Panc1 (cell line): ENCODE results near the gene P2RY8. TPM values are rescaled to one million over a fixed set of nuclear protein-coding genes. Genes with fewer than 3 reads are reported as not detected.

Source experiments
- ATAC-seq: fragments of 200-7000 bp; cut with Tn5 transposase; 2 replicates; pipeline ENCODE4 v1.9.1; 2020; ENCODE audit warnings: mild to moderate bottlenecking, moderate library complexity
- BruUV-seq: library from RNA; stranded (reverse); fragments of 400-500 nt; replicated peaks from 2 replicates; lab custom pipeline; 2021; lab: Mats Ljungman, UMichigan
- CTCF ChIA-PET: fragments of 300-600 bp; sonication (Branson Sonifier 250); formaldehyde crosslinking; loops from one replicate; lab custom pipeline; 2022; ENCODE audit warnings: antibody characterized with exemption; lab: Charles Lee
- POLR2A ChIA-PET: fragments of 300-600 bp; sonication (Branson Sonifier 250); formaldehyde crosslinking; loops from one replicate; lab custom pipeline; 2022; ENCODE audit warnings: antibody characterized with exemption; lab: Charles Lee
- DNase-seq: peaks from one replicate; pipeline ENCODE4 v3.0.0-alpha.2; 2010; ENCODE audit warnings: low read depth, low spot score
- H3K27ac ChIP-seq: 2 replicates; pipeline ENCODE4 v1.5.1; 2011; ENCODE audit warnings: mild to moderate bottlenecking, low read length, inconsistent platforms
- H3K27me3 ChIP-seq: fragments of 200-500 bp; sonication (Bioruptor generic); 2 replicates; pipeline ENCODE4 v1.6.0; 2014; ENCODE audit warnings: low read length, inconsistent platforms; ENCODE audit not compliant: control insufficient read depth, insufficient read depth
- H3K36me3 ChIP-seq: fragments of 200-500 bp; sonication (Bioruptor generic); 2 replicates; pipeline ENCODE4 v1.5.1; 2014; ENCODE audit warnings: inconsistent platforms, mild to moderate bottlenecking, low read length, moderate library complexity; ENCODE audit not compliant: control insufficient read depth, insufficient read depth
- H3K4me1 ChIP-seq: 2 replicates; pipeline ENCODE4 v1.5.1; 2011; ENCODE audit warnings: inconsistent platforms, mild to moderate bottlenecking, low read length, moderate library complexity; ENCODE audit not compliant: control insufficient read depth, insufficient read depth
- H3K4me3 ChIP-seq, 2 experiments: 2 replicates each; pipeline ENCODE4 v1.5.1; 2011 to 2012; ENCODE audit warnings: low read depth in 2 of 2, low read length in 2 of 2, mild to moderate bottlenecking in 2 of 2, inconsistent platforms in 1 of 2, moderate library complexity in 1 of 2
- H3K9me3 ChIP-seq: fragments of 200-500 bp; sonication (Bioruptor generic); 2 replicates; pipeline ENCODE4 v1.5.1; 2014; ENCODE audit warnings: low read depth, mild to moderate bottlenecking, inconsistent platforms, low read length, moderate library complexity; ENCODE audit not compliant: control insufficient read depth, insufficient read depth
- CTCF ChIP-seq: fragments of 450-650 bp; IDR thresholded peaks from 2 replicates; pipeline ENCODE4 v1.5.1; 2017; ENCODE audit warnings: mild to moderate bottlenecking
- POLR2AphosphoS5 ChIP-seq: IDR thresholded peaks from 2 replicates; pipeline ENCODE4 v1.6.1; 2012; ENCODE audit warnings: mild to moderate bottlenecking, low read depth, low read length, moderate library complexity
- REST ChIP-seq, 2 experiments: IDR thresholded peaks; 2 replicates each; pipeline ENCODE4 v1.6.1; 2011 to 2012; ENCODE audit warnings: low read depth in 2 of 2, control low read depth in 1 of 2, low read length in 1 of 2, mild to moderate bottlenecking in 1 of 2, moderate library complexity in 1 of 2; ENCODE audit not compliant: insufficient read depth in 1 of 2
- SIN3A ChIP-seq: IDR thresholded peaks from 2 replicates; pipeline ENCODE4 v1.6.1; 2012; ENCODE audit warnings: low read depth, mild to moderate bottlenecking, low read length, moderate library complexity, borderline replicate concordance; ENCODE audit not compliant: insufficient read depth
- TCF7L2 ChIP-seq: IDR thresholded peaks from 2 replicates; pipeline ENCODE4 v1.6.1; 2011; ENCODE audit warnings: mild to moderate bottlenecking, low read depth, low read length, inconsistent platforms
- in situ Hi-C: cut with HindIII; loops from 2 replicates; pipeline ENCODE4 v1.10.0; 2016; ENCODE audit warnings: low sequenced_read_pairs, low pct_unique_long_range_greater_than_20kb
- intact Hi-C: fragments of 100-400 bp; cut with micrococcal nuclease; formaldehyde crosslinking; loops from one replicate; pipeline ENCODE4 v1.10.0; 2022; ENCODE audit not compliant: unreplicated experiment
- total RNA-seq: library from RNA; stranded (reverse); gene quantifications from one replicate; pipeline ENCODE4 v1.2.1, GENCODE V29; 2021; ENCODE audit not compliant: unreplicated experiment

Gene P2RY8
- total RNA-seq, 1 experiment from 2014 or later, result 0.18 TPM

GRCh38 chrX:1416965-1417760 is 119.8 kb downstream of the P2RY8 start:
- DNase-seq (no peak), ATAC-seq (no peak)
- intact Hi-C loops (no loop called here), in situ Hi-C loops (no loop called here)
- no TSS peak for BruUV-seq
- Histone ChIP-seq H3K27ac (no peak overlapping the region), H3K9me3 (no peaks in the 10 kb centered on the region), H3K4me3 (no peak overlapping the region), H3K4me1 (no peaks in the 10 kb centered on the region), H3K36me3 (no peaks in the 10 kb centered on the region), H3K27me3 (no peaks in the 10 kb centered on the region)
- TF ChIP-seq CTCF, result no peak
- TF ChIP-seq POLR2AphosphoS5, result 0 out of 2 replicates have a peak, but pooled peaks have one; percentile 20
- CTCF ChIA-PET, result no interaction called here
- POLR2A ChIA-PET, result no interaction called here

- in situ Hi-C loops, result no loop called here
- H3K27ac ChIP-seq, result no peak overlapping the region
- BruUV-seq, result no TSS peak
- no peaks in the 10 kb centered on the region for H3K9me3 ChIP-seq
- POLR2A ChIA-PET, result no interaction called here
- no peak for TF ChIP-seq SIN3A
- TF ChIP-seq CTCF, result no peak
- no peak for TF ChIP-seq POLR2AphosphoS5
- TF ChIP-seq TCF7L2, result no peak
- TF ChIP-seq REST (IDR thresholded peaks at IDR 0.05; ENCODE audit: insufficient read depth in 1 of 2, low read depth in 2 of 2, low read length in 1 of 2), result no peak
- H3K4me1 ChIP-seq, result no peaks in the 10 kb centered on the region
- no peak for DNase-seq
- intact Hi-C loops, result no loop called here
- no peaks in the 10 kb centered on the region for H3K36me3 ChIP-seq
- H3K4me3 ChIP-seq, result no peak overlapping the region
- no peak for ATAC-seq
- CTCF ChIA-PET, result no interaction called here
- no peaks in the 10 kb centered on the region for H3K27me3 ChIP-seq
These were observed 120.6 kb downstream of the P2RY8 start for GRCh38 chrX:1416327-1416784.

Other genes starting within 250 kb of the P2RY8 start
- gene IL3RA, start 200.4 kb downstream of the P2RY8 start, total RNA-seq, result 0.28 TPM
- 125 TPM for gene SLC25A6, start 145.1 kb downstream of the P2RY8 start, total RNA-seq
- gene ASMTL, start 84.3 kb downstream of the P2RY8 start, total RNA-seq, result 16.5 TPM
- gene AKAP17A, start 54.4 kb upstream of the P2RY8 start, total RNA-seq, result 22.1 TPM
- not detected for gene ASMT, start 77.9 kb upstream of the P2RY8 start, total RNA-seq